ENCODE data around the gene TNN. TPM values are rescaled to one million over a fixed set of nuclear protein-coding genes. Genes with fewer than 3 reads are reported as not detected.
"Not testable (repeated sequence)": the region's sequence is repeated elsewhere in the genome, so short reads cannot be mapped to it uniquely, and the experiment has no call there.

The TNN gene, protein sequence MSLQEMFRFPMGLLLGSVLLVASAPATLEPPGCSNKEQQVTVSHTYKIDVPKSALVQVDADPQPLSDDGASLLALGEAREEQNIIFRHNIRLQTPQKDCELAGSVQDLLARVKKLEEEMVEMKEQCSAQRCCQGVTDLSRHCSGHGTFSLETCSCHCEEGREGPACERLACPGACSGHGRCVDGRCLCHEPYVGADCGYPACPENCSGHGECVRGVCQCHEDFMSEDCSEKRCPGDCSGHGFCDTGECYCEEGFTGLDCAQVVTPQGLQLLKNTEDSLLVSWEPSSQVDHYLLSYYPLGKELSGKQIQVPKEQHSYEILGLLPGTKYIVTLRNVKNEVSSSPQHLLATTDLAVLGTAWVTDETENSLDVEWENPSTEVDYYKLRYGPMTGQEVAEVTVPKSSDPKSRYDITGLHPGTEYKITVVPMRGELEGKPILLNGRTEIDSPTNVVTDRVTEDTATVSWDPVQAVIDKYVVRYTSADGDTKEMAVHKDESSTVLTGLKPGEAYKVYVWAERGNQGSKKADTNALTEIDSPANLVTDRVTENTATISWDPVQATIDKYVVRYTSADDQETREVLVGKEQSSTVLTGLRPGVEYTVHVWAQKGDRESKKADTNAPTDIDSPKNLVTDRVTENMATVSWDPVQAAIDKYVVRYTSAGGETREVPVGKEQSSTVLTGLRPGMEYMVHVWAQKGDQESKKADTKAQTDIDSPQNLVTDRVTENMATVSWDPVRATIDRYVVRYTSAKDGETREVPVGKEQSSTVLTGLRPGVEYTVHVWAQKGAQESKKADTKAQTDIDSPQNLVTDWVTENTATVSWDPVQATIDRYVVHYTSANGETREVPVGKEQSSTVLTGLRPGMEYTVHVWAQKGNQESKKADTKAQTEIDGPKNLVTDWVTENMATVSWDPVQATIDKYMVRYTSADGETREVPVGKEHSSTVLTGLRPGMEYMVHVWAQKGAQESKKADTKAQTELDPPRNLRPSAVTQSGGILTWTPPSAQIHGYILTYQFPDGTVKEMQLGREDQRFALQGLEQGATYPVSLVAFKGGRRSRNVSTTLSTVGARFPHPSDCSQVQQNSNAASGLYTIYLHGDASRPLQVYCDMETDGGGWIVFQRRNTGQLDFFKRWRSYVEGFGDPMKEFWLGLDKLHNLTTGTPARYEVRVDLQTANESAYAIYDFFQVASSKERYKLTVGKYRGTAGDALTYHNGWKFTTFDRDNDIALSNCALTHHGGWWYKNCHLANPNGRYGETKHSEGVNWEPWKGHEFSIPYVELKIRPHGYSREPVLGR (N-terminal part only)
- not detected for total RNA-seq
- not detected for polyA plus RNA-seq
- 0 to 0.29 (median 0) reads per million in 6 experiments for total RNA-seq

DNA sequence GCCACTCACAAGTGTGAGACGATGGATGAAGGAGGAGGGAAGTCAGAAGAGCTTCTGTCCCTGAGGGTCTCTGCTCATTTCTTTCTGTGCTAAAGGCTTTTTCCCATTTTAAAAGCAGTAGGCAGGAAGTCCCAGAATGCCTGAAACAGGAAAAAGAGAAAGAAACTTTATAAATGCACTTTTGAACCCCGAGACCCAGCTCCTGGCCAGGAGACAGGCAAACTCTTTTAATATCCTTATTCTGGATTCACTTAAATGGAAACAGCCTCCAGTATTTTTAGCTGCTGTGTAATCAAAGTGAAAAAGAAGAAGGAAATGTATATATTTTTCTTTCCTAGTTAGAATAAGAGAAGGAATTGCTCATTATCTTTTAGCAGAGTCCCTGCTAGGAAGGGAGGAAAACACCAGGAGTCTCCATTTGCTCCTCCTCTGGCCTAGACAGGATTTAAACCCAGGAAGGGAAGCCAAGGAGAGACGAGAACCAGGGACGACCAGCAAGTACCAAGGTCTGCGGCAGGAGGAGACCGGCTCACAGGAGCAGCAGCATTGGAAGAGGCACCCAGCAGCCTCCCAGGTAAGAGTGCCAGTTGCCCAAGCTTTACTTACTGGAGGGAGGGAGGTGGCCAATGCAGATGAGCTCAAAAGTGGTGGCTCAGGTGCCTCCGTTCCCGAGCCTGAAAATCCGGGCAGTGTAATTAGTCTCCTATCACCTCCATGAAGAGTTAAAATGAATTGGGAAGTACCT is at the start of gene TNN:
Gene TNN, plus strand, starts transcription at position 472 of the 745 bp plus-strand sequence. CDS start 9,586 bp downstream, outside the sequence.
- Mint-ChIP-seq H3K9me3 (no peaks in the 10 kb centered on the region), H3K27me3 (peaks cover 0 to 6% (median 0%) of the 10 kb centered on the region in 5 donors), H3K36me3 (no peaks in the 10 kb centered on the region), H3K4me1 (peaks cover 4 to 10% (median 6%) of the 10 kb centered on the region in 4 donors), H3K27ac (no peak within 1 kb of the TSS), H3K4me3 (no peak within 1 kb of the TSS)
- ATAC-seq = no peak
- no peak for DNase-seq
- POLR2A ChIA-PET = no interaction called here

DNA sequence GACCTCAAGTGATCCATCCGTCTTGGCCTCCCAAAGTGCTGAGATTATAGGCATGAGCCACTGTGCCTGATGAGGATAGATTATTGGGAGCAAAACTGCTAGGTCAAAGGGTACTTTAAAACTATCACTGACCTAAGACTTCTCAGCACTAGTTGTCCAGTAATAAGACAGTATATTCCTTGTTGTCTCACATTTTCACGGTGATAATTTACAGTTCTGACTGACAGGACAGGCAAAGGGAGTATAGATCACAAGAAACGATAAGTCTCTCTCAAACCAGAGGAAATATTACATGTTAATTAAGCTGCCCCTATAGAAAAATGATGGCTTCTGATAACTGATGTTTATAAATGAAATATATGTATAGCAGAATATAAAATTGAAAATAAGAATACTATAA is 48.1 kb upstream of the TNN start:
- DNase-seq (no peak), ATAC-seq (no peak)
- peaks cover 0 to 2% (median 0%) of the 10 kb centered on the region in 9 donors for H3K9me3 Mint-ChIP-seq
- no peaks in the 10 kb centered on the region for H3K27me3 Mint-ChIP-seq
- peaks cover 0 to 54% (median 9%) of the 10 kb centered on the region in 3 donors for H3K36me3 Mint-ChIP-seq
- no peak overlapping the region for H3K4me3 Mint-ChIP-seq
- peak overlapping the region in 2 of 10 donors; percentile 44 to 50 for H3K27ac Mint-ChIP-seq
- POLR2A ChIA-PET = no interaction called here
- H3K4me1 Mint-ChIP-seq = peaks cover 26 to 41% (median 38%) of the 10 kb centered on the region in 4 donors

DNA sequence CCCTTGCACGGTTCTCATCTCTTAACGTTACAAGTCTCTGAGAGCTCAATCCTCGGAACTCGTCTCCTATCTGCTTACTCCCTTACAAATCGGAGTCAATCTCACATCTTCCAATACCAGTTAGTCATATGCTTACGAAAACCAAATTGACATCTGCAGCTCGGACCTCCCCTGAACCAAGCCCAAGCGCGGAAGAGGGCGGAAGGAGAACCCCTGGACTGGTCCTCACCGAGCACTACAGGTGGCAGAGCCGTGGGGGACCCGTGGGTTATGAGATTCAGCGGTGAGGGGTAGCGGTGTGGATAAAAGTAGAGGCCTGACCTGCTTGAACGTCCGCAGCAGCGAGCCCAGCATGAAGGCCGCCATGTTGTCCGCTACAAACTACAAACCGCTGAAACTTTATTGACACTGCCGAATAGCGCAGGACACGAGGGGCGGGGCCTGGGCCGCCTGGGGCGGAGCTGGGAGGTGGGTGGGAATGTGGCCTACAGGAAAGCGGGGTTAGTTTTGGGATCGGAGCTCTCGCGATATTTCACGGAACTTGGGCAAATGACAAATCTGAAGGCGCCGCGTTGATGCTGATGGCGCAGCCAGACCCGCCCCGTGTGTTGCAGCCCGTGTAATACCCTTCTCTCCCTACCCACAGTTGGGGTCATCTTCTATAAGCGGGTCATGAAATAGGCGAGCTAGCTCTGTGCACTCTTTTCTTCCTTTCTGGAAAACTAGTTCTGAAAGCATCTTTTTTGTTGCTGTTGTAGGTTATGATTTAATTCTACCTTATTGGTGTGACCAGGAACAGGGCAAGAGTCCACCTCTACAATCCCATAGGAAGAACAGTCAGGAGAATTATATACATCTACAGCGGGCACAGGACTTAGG is 44.4 kb upstream of the TNN start, which contains the start of gene MRPS14:
Gene MRPS14, minus strand, starts transcription at position 383 of the 879 bp plus-strand sequence. Its CDS starts 17 bp downstream, at position 366.
- H3K27ac Mint-ChIP-seq = peak within 1 kb of the TSS; percentile 92 to 100 (median 96)
- H3K27me3 Mint-ChIP-seq = no peaks in the 10 kb centered on the region
- peaks cover 24 to 39% (median 32%) of the 10 kb centered on the region in 4 donors for H3K4me1 Mint-ChIP-seq
- DNase-seq (peak; percentile 94 to 99 (median 97)), ATAC-seq (peak; percentile 92 to 93)
- peaks cover 0 to 17% (median 2%) of the 10 kb centered on the region in 3 donors for H3K36me3 Mint-ChIP-seq
- peaks cover 0 to 8% (median 0%) of the 10 kb centered on the region in 9 donors for H3K9me3 Mint-ChIP-seq
- POLR2A ChIA-PET = interaction anchor here (0.5 to 4.2 kb wide), 23 partner anchors 9 to 1546 kb away, joined by 3 to 180 read pairs (median 5); partner anchors contain the start of genes CACYBP, KLHL20, PRDX6 and RC3H1
- H3K4me3 Mint-ChIP-seq = peak within 1 kb of the TSS; percentile 87 to 98 (median 92)

DNA sequence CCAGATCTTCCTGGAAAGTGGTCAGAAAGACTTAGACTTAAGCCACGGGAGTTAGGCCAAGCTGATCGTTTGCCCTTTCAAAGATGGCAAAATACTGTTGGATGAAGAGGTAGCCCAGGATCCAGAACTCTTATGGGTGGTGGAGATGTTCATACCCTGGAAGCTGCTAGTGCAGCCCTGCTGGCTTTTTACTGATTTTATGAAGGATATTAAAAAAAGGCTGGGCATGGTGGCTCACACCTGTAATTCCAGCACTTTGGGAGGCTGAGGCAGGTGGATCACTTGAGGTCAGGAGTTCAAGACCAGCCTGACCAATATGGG is 43.8 kb upstream of the TNN start:
- peak overlapping the region; percentile 92 to 100 (median 96) for H3K27ac Mint-ChIP-seq
- H3K9me3 Mint-ChIP-seq, DNase-seq, ATAC-seq, H3K27me3 Mint-ChIP-seq: not testable (repeated sequence)
- H3K36me3 Mint-ChIP-seq = peaks cover 0 to 14% (median under 1%) of the 10 kb centered on the region in 3 donors
- peaks cover 24 to 39% (median 31%) of the 10 kb centered on the region in 4 donors for H3K4me1 Mint-ChIP-seq
- peak overlapping the region; percentile 87 to 98 (median 92) for H3K4me3 Mint-ChIP-seq
- POLR2A ChIA-PET = interaction anchor here (0.6 to 4.2 kb wide), 19 partner anchors 8 to 1547 kb away, joined by 3 to 180 read pairs (median 5); partner anchors contain the start of genes CACYBP, KLHL20, PRDX6 and RC3H1

DNA sequence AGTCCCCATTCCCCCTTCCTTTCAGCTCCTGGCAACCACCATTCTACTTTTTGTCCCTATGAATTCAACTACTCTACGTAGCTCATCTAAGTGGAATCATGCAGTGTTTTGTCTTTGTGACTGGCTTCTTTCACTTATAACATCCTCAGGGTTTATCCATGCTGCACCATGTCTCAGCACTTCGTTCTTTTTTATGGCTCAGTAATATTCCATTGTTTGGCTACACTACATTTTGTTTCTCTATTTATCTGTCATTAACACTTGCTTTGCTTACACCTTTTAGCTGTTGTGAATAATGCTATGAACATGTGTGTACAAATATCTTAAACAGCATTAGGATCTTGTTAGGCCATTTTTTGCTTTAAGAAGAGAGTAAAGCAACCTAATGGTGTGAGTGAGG is 42.9 kb upstream of the TNN start:
- ATAC-seq = no peak
- peak overlapping the region in 9 of 10 donors; percentile 49 to 100 (median 93) for H3K27ac Mint-ChIP-seq
- peaks cover 0 to 12% (median 0%) of the 10 kb centered on the region in 3 donors for H3K36me3 Mint-ChIP-seq
- peak overlapping the region in 9 of 10 donors; percentile 15 to 98 (median 64) for H3K4me3 Mint-ChIP-seq
- peaks cover 29 to 46% (median 36%) of the 10 kb centered on the region in 4 donors for H3K4me1 Mint-ChIP-seq
- H3K9me3 Mint-ChIP-seq = peaks cover 0 to 8% (median 0%) of the 10 kb centered on the region in 9 donors
- POLR2A ChIA-PET = interaction anchor here (0.7 to 4.2 kb wide), 2 partner anchors 25 to 118 kb away, joined by 4 to 180 read pairs; partner anchors contain the start of gene CACYBP
- H3K27me3 Mint-ChIP-seq = no peaks in the 10 kb centered on the region
- no peak for DNase-seq

DNA sequence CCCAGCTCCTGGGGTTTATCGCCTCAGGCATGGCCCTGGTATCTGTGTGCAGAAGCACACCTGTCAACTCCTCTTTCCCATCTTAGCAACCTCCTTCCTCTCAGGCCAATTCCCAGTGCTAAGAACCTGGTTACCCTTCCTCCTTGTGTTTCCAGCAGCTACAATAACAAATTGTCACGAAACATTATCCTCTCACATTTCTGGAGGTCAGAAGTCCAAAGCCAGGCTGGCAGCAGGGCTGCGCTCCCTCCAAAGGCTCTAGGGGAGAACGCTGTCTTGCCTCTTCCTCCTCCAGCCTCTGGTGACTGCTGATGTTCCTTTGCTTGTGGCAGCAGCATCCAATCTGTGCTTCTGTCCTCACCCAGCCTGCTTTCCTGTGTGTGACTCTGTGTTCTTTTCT is 33.7 kb upstream of the TNN start:
- DNase-seq = no peak
- ATAC-seq = no peak
- Mint-ChIP-seq H3K4me3 (no peak overlapping the region), H3K27me3 (peaks cover 0 to 7% (median 0%) of the 10 kb centered on the region in 5 donors), H3K36me3 (no peaks in the 10 kb centered on the region), H3K27ac (no peak overlapping the region), H3K9me3 (no peaks in the 10 kb centered on the region), H3K4me1 (peaks cover 6 to 9% (median 6%) of the 10 kb centered on the region in 4 donors)
- POLR2A ChIA-PET = no interaction called here

DNA sequence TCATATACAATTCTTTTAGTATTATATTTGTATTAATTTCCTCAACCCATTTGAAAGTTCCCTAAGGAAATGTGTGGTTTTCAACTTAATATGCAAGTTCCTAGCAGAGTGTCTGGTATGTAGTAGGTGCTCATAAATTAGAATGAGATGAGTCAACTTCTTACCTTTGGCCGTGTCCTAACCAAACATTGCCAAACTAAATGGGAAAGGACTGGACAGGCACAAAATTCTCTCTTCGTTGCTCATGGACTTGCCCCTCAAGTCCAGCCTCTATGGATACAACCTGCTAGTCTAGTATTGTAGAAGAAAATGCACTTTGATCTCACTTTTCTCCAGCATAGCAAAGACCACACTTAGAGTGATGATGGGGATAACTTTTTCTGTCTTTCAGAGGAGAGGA is 32.9 kb upstream of the TNN start:
- H3K9me3 Mint-ChIP-seq = no peaks in the 10 kb centered on the region
- no peaks in the 10 kb centered on the region for H3K36me3 Mint-ChIP-seq
- no peak for ATAC-seq
- no peak overlapping the region for H3K4me3 Mint-ChIP-seq
- POLR2A ChIA-PET = no interaction called here
- H3K4me1 Mint-ChIP-seq = peaks cover under 1 to 2% (median 2%) of the 10 kb centered on the region in 4 donors
- H3K27ac Mint-ChIP-seq = no peak overlapping the region
- DNase-seq = no peak
- H3K27me3 Mint-ChIP-seq = peaks cover 0 to 7% (median 0%) of the 10 kb centered on the region in 5 donors

DNA sequence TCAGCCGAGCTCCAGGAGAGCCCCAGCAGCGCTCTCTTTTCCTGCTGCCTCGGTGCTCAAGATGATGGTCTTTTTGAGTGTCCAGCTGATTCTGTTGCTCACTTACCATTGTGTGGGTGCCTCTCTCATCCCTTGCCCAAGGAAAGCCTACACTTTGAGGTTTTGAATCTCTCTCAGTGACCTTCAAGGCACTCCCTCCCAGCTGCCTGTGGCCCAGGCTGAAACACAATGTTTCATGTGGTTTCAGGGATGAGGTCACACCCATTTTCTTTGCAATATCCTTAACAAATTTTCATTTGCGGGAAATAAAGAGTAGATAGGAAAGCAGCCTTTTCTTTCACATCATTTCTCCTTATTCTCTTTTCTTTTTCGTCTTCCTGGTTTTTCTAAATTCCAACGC is 31.8 kb upstream of the TNN start:
- no peak overlapping the region for H3K4me3 Mint-ChIP-seq
- peaks cover 0 to 7% (median 0%) of the 10 kb centered on the region in 5 donors for H3K27me3 Mint-ChIP-seq
- H3K27ac Mint-ChIP-seq = no peak overlapping the region
- H3K4me1 Mint-ChIP-seq = no peaks in the 10 kb centered on the region
- POLR2A ChIA-PET = no interaction called here
- DNase-seq (no peak), ATAC-seq (no peak)
- no peaks in the 10 kb centered on the region for H3K36me3 Mint-ChIP-seq
- H3K9me3 Mint-ChIP-seq = no peaks in the 10 kb centered on the region

DNA sequence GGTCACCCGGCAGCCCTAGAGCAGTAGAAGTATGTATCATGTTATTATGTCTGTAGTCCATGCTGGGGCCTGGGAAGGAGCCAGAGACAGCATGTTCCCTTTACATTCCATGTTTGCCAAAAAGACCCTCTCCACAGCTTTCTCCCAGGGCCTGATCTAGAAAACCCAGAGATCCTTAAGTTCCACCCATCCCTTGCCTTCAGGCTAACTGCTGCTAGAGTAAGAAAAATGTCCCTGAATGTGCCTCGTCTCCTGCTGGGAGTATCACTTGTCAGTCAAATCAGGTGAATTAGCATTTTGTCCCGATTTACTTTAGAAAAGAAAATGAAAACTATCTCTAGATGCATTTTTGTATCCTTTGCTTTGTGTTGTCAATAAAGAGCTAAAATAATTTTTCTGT is 31.2 kb upstream of the TNN start:
- no peaks in the 10 kb centered on the region for H3K36me3 Mint-ChIP-seq
- H3K27me3 Mint-ChIP-seq = peaks cover 0 to 7% (median 0%) of the 10 kb centered on the region in 5 donors
- H3K9me3 Mint-ChIP-seq = no peaks in the 10 kb centered on the region
- ATAC-seq (no peak), DNase-seq (no peak)
- no peaks in the 10 kb centered on the region for H3K4me1 Mint-ChIP-seq
- no peak overlapping the region for H3K4me3 Mint-ChIP-seq
- POLR2A ChIA-PET = no interaction called here
- no peak overlapping the region for H3K27ac Mint-ChIP-seq

DNA sequence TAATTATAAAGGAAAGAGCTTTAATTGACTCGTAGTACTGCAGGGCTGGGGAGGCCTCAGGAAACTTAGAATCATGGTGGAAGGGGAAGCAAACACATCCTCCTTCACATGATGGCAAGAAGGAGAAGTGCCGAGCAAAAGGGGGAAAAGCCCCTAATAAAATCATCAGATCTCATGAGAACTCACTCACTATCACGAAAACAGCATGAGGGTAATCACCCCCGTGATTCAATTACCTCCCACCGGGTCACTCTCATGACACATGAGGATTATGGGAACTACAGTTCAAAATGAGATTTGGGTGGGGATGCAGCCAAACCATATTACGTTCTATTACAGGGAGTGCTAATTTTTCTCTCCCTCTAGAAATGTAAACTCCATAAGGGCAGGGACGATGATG is 30.2 kb upstream of the TNN start:
- Mint-ChIP-seq H3K27me3 (peaks cover 0 to 7% (median 0%) of the 10 kb centered on the region in 5 donors), H3K4me3 (no peak overlapping the region), H3K9me3 (no peaks in the 10 kb centered on the region), H3K27ac (no peak overlapping the region), H3K36me3 (no peaks in the 10 kb centered on the region), H3K4me1 (no peaks in the 10 kb centered on the region)
- ATAC-seq = no peak
- no peak for DNase-seq
- POLR2A ChIA-PET = no interaction called here

Measured in naive thymus-derived CD8-positive, alpha-beta T cell (primary cell).